OCI-LY3 (cell line): ENCODE measurements around the gene BMPER.

Experiments used
- CTCF ChIP-seq: fragments of 200-600, 300-600 bp; sonication (generic); IDR thresholded peaks from 2 replicates; pipeline ENCODE4 v1.5.1; 2014; ENCODE audit warnings: antibody characterized with exemption, low read length, low read depth
- EZH2phosphoT487 ChIP-seq: fragments of 200-600 bp; shearing (Covaris generic); IDR thresholded peaks from 2 replicates; pipeline ENCODE4 v1.6.1; 2018; ENCODE audit warnings: antibody characterized with exemption, mixed run types, low read depth

- TF ChIP-seq CTCF (no peak), EZH2phosphoT487 (no peak)
Observed at GRCh38 chr7:34191162-34191561, 285.8 kb downstream of the BMPER start.
